ENCODE results near the gene SYT1.

GRCh38 chr12:79300199-79300568, 435.6 kb downstream of the SYT1 start:
- TF ChIP-seq CTCF (IDR thresholded peaks at IDR 0.05) (no peak), POLR2A (IDR thresholded peaks at IDR 0.05) (no peak)
